ENCODE measurements around the gene ZNF443. TPM values are rescaled to one million over a fixed set of nuclear protein-coding genes. Genes with fewer than 3 reads are reported as not detected.
"Not testable (repeated sequence)": the region's sequence is repeated elsewhere in the genome, so short reads cannot be mapped to it uniquely, and the experiment has no call there.

The ZNF443 gene
- total RNA-seq, 2 donors from 2014 or later: 2.4 to 3.4 TPM

- Histone ChIP-seq H3K9me3 (no peaks in the 10 kb centered on the region), H3K27ac (peak overlapping the region; percentile 41 to 73), H3K4me3 (peak overlapping the region; percentile 98), H3K4me1 (ENCODE audit: control insufficient read depth in 1 of 2, low read depth in 2 of 2) (peaks cover 7 to 15% of the 10 kb centered on the region in 2 donors), H3K36me3 (no peaks in the 10 kb centered on the region), H3K27me3 (replicated peaks; ENCODE audit: insufficient read depth) (no peaks in the 10 kb centered on the region)
- no peak for DNase-seq (ENCODE audit: low spot score)
- TF ChIP-seq, protein P1, sequence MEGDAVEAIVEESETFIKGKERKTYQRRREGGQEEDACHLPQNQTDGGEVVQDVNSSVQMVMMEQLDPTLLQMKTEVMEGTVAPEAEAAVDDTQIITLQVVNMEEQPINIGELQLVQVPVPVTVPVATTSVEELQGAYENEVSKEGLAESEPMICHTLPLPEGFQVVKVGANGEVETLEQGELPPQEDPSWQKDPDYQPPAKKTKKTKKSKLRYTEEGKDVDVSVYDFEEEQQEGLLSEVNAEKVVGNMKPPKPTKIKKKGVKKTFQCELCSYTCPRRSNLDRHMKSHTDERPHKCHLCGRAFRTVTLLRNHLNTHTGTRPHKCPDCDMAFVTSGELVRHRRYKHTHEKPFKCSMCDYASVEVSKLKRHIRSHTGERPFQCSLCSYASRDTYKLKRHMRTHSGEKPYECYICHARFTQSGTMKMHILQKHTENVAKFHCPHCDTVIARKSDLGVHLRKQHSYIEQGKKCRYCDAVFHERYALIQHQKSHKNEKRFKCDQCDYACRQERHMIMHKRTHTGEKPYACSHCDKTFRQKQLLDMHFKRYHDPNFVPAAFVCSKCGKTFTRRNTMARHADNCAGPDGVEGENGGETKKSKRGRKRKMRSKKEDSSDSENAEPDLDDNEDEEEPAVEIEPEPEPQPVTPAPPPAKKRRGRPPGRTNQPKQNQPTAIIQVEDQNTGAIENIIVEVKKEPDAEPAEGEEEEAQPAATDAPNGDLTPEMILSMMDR (IDR thresholded peaks at IDR 0.05): no peak
- no peak for ATAC-seq (ENCODE audit: insufficient number of reproducible peaks, low FRiP score, low read depth)
Measured at GRCh38 chr19:12484011-12484370, 43.2 kb upstream of the ZNF443 start.

GRCh38 chr19:12482509-12482886 lies 41.7 kb upstream of the ZNF443 start:
- Histone ChIP-seq H3K27ac (no peak overlapping the region), H3K9me3 (no peaks in the 10 kb centered on the region), H3K27me3 (replicated peaks; ENCODE audit: insufficient read depth) (no peaks in the 10 kb centered on the region), H3K36me3 (no peaks in the 10 kb centered on the region), H3K4me1 (ENCODE audit: control insufficient read depth in 1 of 2, low read depth in 2 of 2) (peaks cover 7 to 24% of the 10 kb centered on the region in 2 donors), H3K4me3 (no peak overlapping the region)
- no peak for ATAC-seq (ENCODE audit: insufficient number of reproducible peaks, low FRiP score, low read depth)
- no peak for DNase-seq (ENCODE audit: low spot score)
- TF ChIP-seq, protein P1 (IDR thresholded peaks at IDR 0.05): no peak

DNA sequence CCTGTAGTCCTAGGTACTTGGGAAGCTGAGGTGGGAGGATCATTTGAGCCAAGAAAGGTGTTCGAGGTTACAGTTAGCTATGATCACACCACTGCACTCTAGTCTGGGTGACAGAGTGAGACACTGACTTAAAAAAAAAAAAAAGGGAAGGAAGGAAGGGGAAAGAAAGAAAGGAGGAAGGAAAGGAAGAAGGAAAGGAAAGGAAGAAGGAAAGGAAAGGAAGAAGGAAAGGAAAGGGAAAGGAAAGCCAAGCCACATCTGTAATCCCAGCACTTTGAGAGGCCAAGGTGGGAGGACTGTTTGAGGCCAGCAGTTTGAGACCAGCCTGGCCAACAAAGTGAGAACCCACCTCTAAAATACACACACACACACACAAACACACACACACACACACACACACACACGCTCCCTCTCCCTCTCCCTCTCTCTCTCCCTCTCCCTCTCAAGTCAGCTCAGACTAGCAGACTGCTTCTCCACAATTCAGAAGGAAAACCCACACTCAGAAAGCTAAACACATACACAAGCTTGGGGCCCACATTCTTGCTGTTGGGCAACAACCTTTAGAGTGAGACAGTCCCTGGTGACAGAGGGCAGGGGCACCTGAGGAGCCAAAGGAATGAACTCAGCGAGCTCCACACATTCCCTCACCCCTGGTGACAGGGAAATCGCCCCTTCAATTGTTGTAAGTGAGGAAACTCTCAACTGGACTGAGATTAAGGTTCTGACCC lies 41.1 kb upstream of the ZNF443 start:
- Histone ChIP-seq H3K27ac (no peak overlapping the region), H3K36me3 (no peaks in the 10 kb centered on the region), H3K4me1 (ENCODE audit: control insufficient read depth in 1 of 2, low read depth in 2 of 2) (peaks cover 7 to 24% of the 10 kb centered on the region in 2 donors), H3K4me3 (no peak overlapping the region), H3K9me3 (no peaks in the 10 kb centered on the region), H3K27me3 (replicated peaks; ENCODE audit: insufficient read depth) (no peaks in the 10 kb centered on the region)
- DNase-seq (ENCODE audit: low spot score): no peak
- ATAC-seq (ENCODE audit: insufficient number of reproducible peaks, low FRiP score, low read depth): no peak
- TF ChIP-seq, protein P1 (IDR thresholded peaks at IDR 0.05): no peak

GRCh38 chr19:12478234-12478941 lies 37.6 kb upstream of the ZNF443 start:
- no peak overlapping the region for H3K27ac ChIP-seq

GRCh38 chr19:12467651-12468050 lies 26.8 kb upstream of the ZNF443 start:
- not testable (repeated sequence) for H3K4me1 ChIP-seq (ENCODE audit: control insufficient read depth in 1 of 2, low read depth in 2 of 2); DNase-seq (ENCODE audit: low spot score); H3K4me3 ChIP-seq; H3K27ac ChIP-seq; H3K27me3 ChIP-seq (replicated peaks; ENCODE audit: insufficient read depth); ATAC-seq (ENCODE audit: insufficient number of reproducible peaks, low FRiP score, low read depth)
- H3K9me3 ChIP-seq: peaks cover 76% of the 10 kb centered on the region
- H3K36me3 ChIP-seq: peaks cover 31% of the 10 kb centered on the region

More at GRCh38 chr19:12478234-12478941, 37.6 kb upstream of the ZNF443 start:
- TF ChIP-seq, protein P1 (IDR thresholded peaks at IDR 0.05): no peak
- DNase-seq (ENCODE audit: low spot score): no peak
- Histone ChIP-seq H3K4me1 (ENCODE audit: control insufficient read depth in 1 of 2, low read depth in 2 of 2) (peaks cover under 1 to 9% of the 10 kb centered on the region in 2 donors), H3K27me3 (replicated peaks; ENCODE audit: insufficient read depth) (no peaks in the 10 kb centered on the region), H3K4me3 (no peak overlapping the region), H3K36me3 (no peaks in the 10 kb centered on the region), H3K9me3 (no peaks in the 10 kb centered on the region)
- ATAC-seq (ENCODE audit: insufficient number of reproducible peaks, low FRiP score, low read depth): no peak

Measured in thoracic aorta (tissue), 2 donors.